Psoas muscle (tissue), 8 donors: ENCODE measurements around the gene AGFG1. TPM values are rescaled to one million over a fixed set of nuclear protein-coding genes. Genes with fewer than 3 reads are reported as not detected.

Experiments used
- ATAC-seq, 4 donors: fragments of 200-7000 bp; cut with Tn5 transposase; one replicate each; pipeline ENCODE4 v1.9.1; 2020; ENCODE audit warnings: moderate library complexity in 3 of 4, mild to moderate bottlenecking in 2 of 4
- DNase-seq, 2 donors: peaks; one replicate each; pipeline ENCODE4 v3.0.0-alpha.2; 2020
- H3K27ac ChIP-seq: fragments of 200-600 bp; one replicate; pipeline ENCODE4 v1.8.0; 2022
- H3K27me3 ChIP-seq, 3 donors: fragments of 200-600 bp in 1 of 3; one replicate each; pipeline versions ENCODE4 v1.6.1 to v1.8.0; 2013 to 2022; ENCODE audit warnings: low read length in 2 of 3, mild to moderate bottlenecking in 2 of 3, moderate library complexity in 1 of 3; ENCODE audit not compliant: insufficient read depth in 3 of 3
- H3K36me3 ChIP-seq, 2 donors: fragments of 200-600 bp in 1 of 2; one replicate each; pipeline versions ENCODE4 v1.6.1 to v1.8.0; 2013 to 2022; ENCODE audit warnings: low read depth in 1 of 2, mild to moderate bottlenecking in 1 of 2, moderate library complexity in 1 of 2; ENCODE audit not compliant: insufficient read depth in 1 of 2
- H3K4me1 ChIP-seq: fragments of 200-600 bp; one replicate; pipeline ENCODE4 v1.8.0; 2022
- H3K4me3 ChIP-seq: fragments of 200-600 bp; one replicate; pipeline ENCODE4 v1.8.0; 2022; ENCODE audit warnings: mild to moderate bottlenecking
- H3K9me3 ChIP-seq: fragments of 200-600 bp; one replicate; pipeline ENCODE4 v1.8.0; 2022
- CTCF ChIP-seq: fragments of 200-600 bp; IDR thresholded peaks from one replicate; pipeline ENCODE4 v1.8.0; 2022; ENCODE audit warnings: antibody characterized with exemption
- WGBS, 3 donors: extraction: QIAGEN DNeasy Blood & Tissue Kit; methylation state at CpG; one replicate each; pipeline versions ENCODE4 v1.1.6 to v1.1.7; 2013; 5-methylcytosine and 5-hydroxymethylcytosine counted together
- intact Hi-C, 2 donors: fragments of 100-400 bp; cut with DNase I; formaldehyde crosslinking; loops; one replicate each; pipeline versions ENCODE4 v1.11.0 to v1.14.2; 2022
- polyA plus RNA-seq, 3 donors: library from polyadenylated mRNA; stranded (reverse); fragments of 200-250 nt; gene quantifications; one replicate each; pipeline ENCODE4 v1.2.3, GENCODE V29; 2013
- total RNA-seq, 4 donors: library from RNA; stranded (reverse); fragmentation: NEBNext Ultra II Directional in 2 of 4; extraction: Animal tissue kit (Norgen Biotek cat#: 25700) in 2 of 4; gene quantifications; one replicate each; pipeline versions ENCODE4 v1.2.1 to v1.2.4, GENCODE V29; 2021 to 2023
- donor health status: healthy with polysubstance abuse.
- donor health status: DM: no; HTN: no; CAD: no; lungs with moderate emphysema.
- donor health status: Bipolar disorder and iron deficiency.
- donor health status: healthy.
- donor health status: DM: yes; HTN: yes; CAD: no.
- donor health status: DM: no; HTN: no; CAD: no.
- donor health status: DM: no; HTN: no; CAD: no.
- donor health status: DM: yes; HTN: yes; CAD: no.

The AGFG1 gene
- total and polyA plus RNA-seq, 7 donors, result 19.0 to 68.2 (median 54.9) TPM

- Histone ChIP-seq H3K36me3 (peaks cover 0 to 71% of the 10 kb centered on the region in 2 donors), H3K27ac (no peak overlapping the region), H3K4me3 (no peak overlapping the region), H3K27me3 (no peaks in the 10 kb centered on the region), H3K9me3 (no peaks in the 10 kb centered on the region), H3K4me1 (no peaks in the 10 kb centered on the region)
- DNase-seq (no peak), ATAC-seq (no peak)
- intact Hi-C loops, result no loop called here
- 80 to 90% (median 83%) methylated on average over 4 of the region's 4 CpGs for WGBS, 3 donors
- TF ChIP-seq CTCF, result no peak
Observed at GRCh38 chr2:227524665-227525064, 52.7 kb downstream of the AGFG1 start.

- H3K27me3 ChIP-seq, result no peaks in the 10 kb centered on the region
- no peak overlapping the region for H3K4me3 ChIP-seq
- intact Hi-C loops, result no loop called here
- no peaks in the 10 kb centered on the region for H3K9me3 ChIP-seq
- no peak for DNase-seq
- H3K36me3 ChIP-seq, result peaks cover 0 to 86% of the 10 kb centered on the region in 2 donors
- H3K27ac ChIP-seq, result no peak overlapping the region
- TF ChIP-seq CTCF, result no peak
- WGBS, 3 donors, result 98 to 99% (median 98%) methylated on average over 2 of the region's 2 CpGs
- H3K4me1 ChIP-seq, result no peaks in the 10 kb centered on the region
- ATAC-seq, result no peak
Observed at GRCh38 chr2:227527351-227527750, 55.4 kb downstream of the AGFG1 start.

GRCh38 chr2:227528803-227529202, 56.8 kb downstream of the AGFG1 start:
- no peak for ATAC-seq
- no peak overlapping the region for H3K27ac ChIP-seq
- no peak for DNase-seq
- H3K4me3 ChIP-seq, result no peak overlapping the region
- no peaks in the 10 kb centered on the region for H3K9me3 ChIP-seq
- intact Hi-C loops, result no loop called here
- WGBS, 3 donors, result 61 to 90% (median 63%) methylated on average over 1 of the region's 1 CpG
- H3K27me3 ChIP-seq, result no peaks in the 10 kb centered on the region
- peaks cover 0 to 88% of the 10 kb centered on the region in 2 donors for H3K36me3 ChIP-seq
- H3K4me1 ChIP-seq, result no peaks in the 10 kb centered on the region
- no peak for TF ChIP-seq CTCF

GRCh38 chr2:227529871-227530270, 57.9 kb downstream of the AGFG1 start:
- Histone ChIP-seq H3K4me3 (no peak overlapping the region), H3K4me1 (no peaks in the 10 kb centered on the region), H3K36me3 (peaks cover 0 to 88% of the 10 kb centered on the region in 2 donors), H3K27me3 (no peaks in the 10 kb centered on the region), H3K27ac (no peak overlapping the region), H3K9me3 (no peaks in the 10 kb centered on the region)
- intact Hi-C loops, result no loop called here
- no peak for TF ChIP-seq CTCF
- DNase-seq, result no peak
- 95 to 97% (median 96%) methylated on average over 2 of the region's 2 CpGs for WGBS, 3 donors
- no peak for ATAC-seq

GRCh38 chr2:227534714-227535113, 62.8 kb downstream of the AGFG1 start:
- 93 to 96% (median 94%) methylated on average over 3 of the region's 3 CpGs for WGBS, 3 donors
- H3K27ac ChIP-seq, result no peak overlapping the region
- intact Hi-C loops, result no loop called here
- no peaks in the 10 kb centered on the region for H3K9me3 ChIP-seq
- H3K4me1 ChIP-seq, result no peaks in the 10 kb centered on the region
- no peak for TF ChIP-seq CTCF
- DNase-seq, result no peak
- peaks cover 3 to 90% of the 10 kb centered on the region in 2 donors for H3K36me3 ChIP-seq
- ATAC-seq, result no peak
- H3K27me3 ChIP-seq, result no peaks in the 10 kb centered on the region
- H3K4me3 ChIP-seq, result no peak overlapping the region
